Endometrial microvascular endothelial cells (primary cell): ENCODE data around the gene CPXM2. TPM values are rescaled to one million over a fixed set of nuclear protein-coding genes. Genes with fewer than 3 reads are reported as not detected.

Experiments
- in situ Hi-C: cut with HindIII; loops from 2 replicates; pipeline ENCODE4 v1.10.0; 2017; ENCODE audit warnings: low sequenced_read_pairs, low pct_unique_long_range_greater_than_20kb; ENCODE audit errors: inconsistent ontology term
- total RNA-seq: library from RNA; depleted of rRNA; stranded (reverse); fragments of >200 nt; gene quantifications from one replicate; pipeline ENCODE4 v1.2.3, GENCODE V29; 2015; ENCODE audit errors: inconsistent ontology term

CPXM2 gene
- total RNA-seq, 1 donor from 2014 or later: not detected

- in situ Hi-C loops: no loop called here
Observed at GRCh38 chr10:123729523-123729922, 162.1 kb downstream of the CPXM2 start.

GRCh38 chr10:123726836-123727235 lies 164.8 kb downstream of the CPXM2 start:
- in situ Hi-C loops: no loop called here

- in situ Hi-C loops: no loop called here
Observed at GRCh38 chr10:123726381-123726780, 165.2 kb downstream of the CPXM2 start.

- in situ Hi-C loops: no loop called here
Observed at GRCh38 chr10:123724747-123725146, 166.9 kb downstream of the CPXM2 start.

- in situ Hi-C loops: no loop called here
Observed at GRCh38 chr10:123722351-123722750, 169.3 kb downstream of the CPXM2 start.

- in situ Hi-C loops: no loop called here
Observed at GRCh38 chr10:123721441-123722049, 170.1 kb downstream of the CPXM2 start.

- in situ Hi-C loops: no loop called here
Observed at GRCh38 chr10:123720536-123720935, 171.1 kb downstream of the CPXM2 start.

- in situ Hi-C loops: no loop called here
Observed at GRCh38 chr10:123718544-123719060, 173.0 kb downstream of the CPXM2 start.

GRCh38 chr10:123717336-123717735 lies 174.3 kb downstream of the CPXM2 start:
- in situ Hi-C loops: no loop called here

GRCh38 chr10:123715546-123715945 lies 176.1 kb downstream of the CPXM2 start:
- in situ Hi-C loops: no loop called here

- in situ Hi-C loops: no loop called here
Observed at GRCh38 chr10:123706236-123706635, 185.4 kb downstream of the CPXM2 start.

GRCh38 chr10:123704812-123705211 lies 186.8 kb downstream of the CPXM2 start:
- in situ Hi-C loops: no loop called here

- in situ Hi-C loops: no loop called here
Observed at GRCh38 chr10:123704076-123704475, 187.5 kb downstream of the CPXM2 start.

GRCh38 chr10:123703195-123703790 lies 188.3 kb downstream of the CPXM2 start:
- in situ Hi-C loops: no loop called here

Other genes with a start within 250 kb of the CPXM2 start
- gene GPR26, start 225.5 kb downstream of the CPXM2 start, total RNA-seq: not detected
- gene CHST15, start 201.8 kb upstream of the CPXM2 start, total RNA-seq: 6.9 TPM